GM10248 (cell line): ENCODE data around the gene ELOB.

Source experiments
- CTCF ChIA-PET: fragments of 300-600 bp; sonication (Branson Sonifier 250); formaldehyde crosslinking; extraction: SDS; loops from one replicate; lab custom pipeline; 2021; ENCODE audit warnings: antibody characterized with exemption; lab: Yijun Ruan, JAX
- POLR2A ChIA-PET: fragments of 350-650 bp; sonication (Branson Sonifier 250); formaldehyde crosslinking; extraction: SDS; loops from one replicate; lab custom pipeline; 2020; ENCODE audit warnings: antibody characterized with exemption; lab: Yijun Ruan, JAX
- DNase-seq: peaks from one replicate; pipeline ENCODE4 v3.0.0; 2012; ENCODE audit errors: extremely low spot score
- TF ChIP-seq, protein P1 (sequence below): IDR thresholded peaks from 2 replicates; pipeline ENCODE4 v1.5.1; 2012; ENCODE audit warnings: mild to moderate bottlenecking, low read depth; ENCODE audit errors: extremely low read depth, missing control alignments, control extremely low read depth

ELOB gene

GRCh38 chr16:2769100-2769529 lies 8.0 kb downstream of the ELOB start:
- ChIA-PET POLR2A (interaction anchor here (0.9 to 1.6 kb wide), 4 partner anchors 13 to 27 kb away, joined by 3 to 4 read pairs (median 4); no protein-coding TSS in a partner anchor), CTCF (no interaction called here)
- TF ChIP-seq, protein P1, sequence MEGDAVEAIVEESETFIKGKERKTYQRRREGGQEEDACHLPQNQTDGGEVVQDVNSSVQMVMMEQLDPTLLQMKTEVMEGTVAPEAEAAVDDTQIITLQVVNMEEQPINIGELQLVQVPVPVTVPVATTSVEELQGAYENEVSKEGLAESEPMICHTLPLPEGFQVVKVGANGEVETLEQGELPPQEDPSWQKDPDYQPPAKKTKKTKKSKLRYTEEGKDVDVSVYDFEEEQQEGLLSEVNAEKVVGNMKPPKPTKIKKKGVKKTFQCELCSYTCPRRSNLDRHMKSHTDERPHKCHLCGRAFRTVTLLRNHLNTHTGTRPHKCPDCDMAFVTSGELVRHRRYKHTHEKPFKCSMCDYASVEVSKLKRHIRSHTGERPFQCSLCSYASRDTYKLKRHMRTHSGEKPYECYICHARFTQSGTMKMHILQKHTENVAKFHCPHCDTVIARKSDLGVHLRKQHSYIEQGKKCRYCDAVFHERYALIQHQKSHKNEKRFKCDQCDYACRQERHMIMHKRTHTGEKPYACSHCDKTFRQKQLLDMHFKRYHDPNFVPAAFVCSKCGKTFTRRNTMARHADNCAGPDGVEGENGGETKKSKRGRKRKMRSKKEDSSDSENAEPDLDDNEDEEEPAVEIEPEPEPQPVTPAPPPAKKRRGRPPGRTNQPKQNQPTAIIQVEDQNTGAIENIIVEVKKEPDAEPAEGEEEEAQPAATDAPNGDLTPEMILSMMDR: no peak
- DNase-seq: no peak

- TF ChIP-seq, protein P1: no peak
- ChIA-PET POLR2A (interaction anchor here (0.9 to 1.6 kb wide), 4 partner anchors 11 to 27 kb away, joined by 3 to 7 read pairs (median 4); no protein-coding TSS in a partner anchor), CTCF (no interaction called here)
- no peak for DNase-seq
Measured at GRCh38 chr16:2768403-2769089, 8.5 kb downstream of the ELOB start.

DNA sequence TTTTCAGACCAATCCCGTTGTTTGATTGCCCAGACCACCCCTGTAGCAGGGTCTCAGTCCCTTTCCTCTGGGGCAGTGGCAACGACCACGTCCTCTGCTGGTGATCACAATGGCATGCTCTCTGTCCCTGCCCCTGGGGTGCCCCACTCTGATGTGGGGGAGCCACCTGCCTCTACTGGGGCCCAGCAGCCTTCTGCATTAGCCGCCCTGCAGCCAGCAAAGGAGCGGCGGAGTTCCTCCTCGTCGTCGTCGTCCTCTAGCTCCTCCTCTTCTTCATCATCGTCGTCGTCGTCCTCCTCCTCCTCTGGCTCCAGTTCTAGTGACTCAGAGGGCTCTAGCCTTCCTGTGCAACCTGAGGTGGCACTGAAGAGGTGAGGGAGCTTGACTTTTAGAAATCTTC lies 9.2 kb downstream of the ELOB start:
- TF ChIP-seq, protein P1: no peak
- POLR2A ChIA-PET: interaction anchor here (0.7 to 1.4 kb wide), 4 partner anchors 9 to 95 kb away, joined by 3 to 7 read pairs (median 4); no protein-coding TSS in a partner anchor
- CTCF ChIA-PET: interaction anchor here (2.1 kb wide), 1 partner anchor 15 kb away, joined by 4 read pairs; no protein-coding TSS in a partner anchor
- no peak for DNase-seq

DNA sequence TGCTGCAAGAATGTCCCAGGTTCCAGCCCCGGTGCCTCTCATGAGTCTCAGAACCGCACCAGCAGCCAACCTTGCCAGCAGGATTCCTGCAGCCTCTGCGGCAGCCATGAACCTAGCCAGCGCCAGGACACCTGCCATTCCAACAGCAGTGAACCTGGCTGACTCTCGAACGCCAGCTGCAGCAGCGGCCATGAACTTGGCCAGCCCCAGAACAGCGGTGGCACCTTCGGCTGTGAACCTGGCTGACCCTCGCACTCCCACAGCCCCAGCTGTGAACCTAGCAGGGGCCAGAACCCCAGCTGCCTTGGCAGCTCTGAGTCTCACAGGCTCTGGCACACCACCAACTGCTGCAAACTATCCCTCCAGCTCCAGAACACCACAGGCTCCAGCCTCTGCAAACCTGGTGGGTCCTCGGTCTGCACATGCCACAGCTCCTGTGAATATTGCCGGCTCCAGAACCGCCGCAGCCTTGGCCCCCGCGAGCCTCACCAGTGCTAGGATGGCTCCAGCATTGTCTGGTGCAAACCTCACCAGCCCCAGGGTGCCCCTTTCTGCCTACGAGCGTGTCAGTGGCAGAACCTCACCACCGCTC lies 9.8 kb downstream of the ELOB start:
- ChIA-PET POLR2A (interaction anchor here (0.7 to 1.4 kb wide), 4 partner anchors 8 to 94 kb away, joined by 3 to 7 read pairs (median 4); no protein-coding TSS in a partner anchor), CTCF (interaction anchor here (1.2 to 2.1 kb wide), 3 partner anchors 9 to 101 kb away, joined by 3 to 4 read pairs (median 3); no protein-coding TSS in a partner anchor)
- TF ChIP-seq, protein P1: no peak
- no peak for DNase-seq

DNA sequence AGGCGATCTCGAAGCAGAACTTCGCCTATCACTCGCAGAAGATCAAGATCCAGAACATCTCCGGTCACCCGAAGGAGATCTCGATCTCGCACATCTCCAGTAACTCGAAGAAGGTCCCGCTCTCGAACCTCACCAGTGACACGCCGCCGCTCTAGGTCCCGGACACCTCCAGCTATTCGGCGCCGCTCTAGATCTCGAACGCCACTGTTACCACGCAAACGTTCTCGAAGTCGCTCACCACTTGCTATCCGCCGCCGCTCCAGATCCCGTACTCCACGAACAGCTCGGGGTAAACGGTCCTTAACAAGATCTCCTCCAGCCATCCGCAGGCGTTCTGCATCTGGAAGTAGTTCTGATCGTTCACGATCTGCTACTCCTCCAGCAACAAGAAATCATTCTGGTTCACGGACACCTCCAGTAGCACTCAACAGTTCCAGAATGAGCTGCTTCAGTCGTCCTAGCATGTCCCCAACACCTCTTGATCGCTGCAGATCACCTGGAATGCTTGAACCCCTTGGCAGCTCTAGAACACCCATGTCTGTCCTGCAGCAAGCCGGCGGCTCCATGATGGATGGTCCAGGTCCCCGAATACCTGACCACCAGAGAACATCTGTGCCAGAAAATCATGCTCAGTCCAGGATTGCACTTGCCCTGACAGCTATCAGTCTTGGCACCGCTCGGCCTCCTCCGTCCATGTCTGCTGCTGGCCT lies 10.5 kb downstream of the ELOB start:
- ChIA-PET CTCF (interaction anchor here (1.2 to 2.1 kb wide), 3 partner anchors 10 to 102 kb away, joined by 3 to 4 read pairs (median 3); no protein-coding TSS in a partner anchor), POLR2A (interaction anchor here (1.1 kb wide), 1 partner anchor 25 kb away, joined by 3 read pairs; no protein-coding TSS in a partner anchor)
- TF ChIP-seq, protein P1: no peak
- no peak for DNase-seq
